ENCODE data around the gene TMEM185A.
"Not testable (repeated sequence)": the region's sequence is repeated elsewhere in the genome, so short reads cannot be mapped to it uniquely, and the experiment has no call there.

Gene TMEM185A

DNA sequence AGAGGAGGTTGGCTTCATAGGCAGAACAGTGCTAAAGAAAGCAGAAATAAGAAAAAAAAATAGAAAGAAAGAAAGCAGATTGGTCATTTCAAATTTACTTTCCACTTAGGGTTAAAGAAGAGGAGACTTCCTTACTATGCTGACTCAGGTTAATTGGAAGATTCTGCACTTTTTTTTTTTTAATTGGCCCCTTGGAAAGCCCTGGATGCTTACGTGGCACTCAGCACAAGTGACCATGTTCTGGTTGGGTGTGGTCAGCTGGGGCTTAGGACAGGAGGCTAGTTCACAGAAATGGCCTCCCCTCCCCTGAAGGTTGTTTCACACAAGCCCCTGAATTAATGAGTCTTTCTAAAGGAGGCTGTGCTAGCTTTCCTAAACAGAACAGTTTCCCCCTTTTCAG lies 58.8 kb downstream of the TMEM185A start:
- no peak overlapping the region for H3K4me2 ChIP-seq (ENCODE audit: low read length)
- H3K36me3 ChIP-seq (ENCODE audit: insufficient read depth, low read length): no peaks in the 10 kb centered on the region
- H3K4me1 ChIP-seq (ENCODE audit: control insufficient read depth, insufficient read depth, low read length): no peaks in the 10 kb centered on the region
- H3K9ac ChIP-seq (ENCODE audit: low read depth, low read length): no peak overlapping the region
- H3K9me3 ChIP-seq (replicated peaks; ENCODE audit: low read length): no peaks in the 10 kb centered on the region
- H3K27me3 ChIP-seq (ENCODE audit: control insufficient read depth, insufficient read depth, low read length): peaks cover 4% of the 10 kb centered on the region
- H3K4me3 ChIP-seq (ENCODE audit: low read length): no peak overlapping the region

DNA sequence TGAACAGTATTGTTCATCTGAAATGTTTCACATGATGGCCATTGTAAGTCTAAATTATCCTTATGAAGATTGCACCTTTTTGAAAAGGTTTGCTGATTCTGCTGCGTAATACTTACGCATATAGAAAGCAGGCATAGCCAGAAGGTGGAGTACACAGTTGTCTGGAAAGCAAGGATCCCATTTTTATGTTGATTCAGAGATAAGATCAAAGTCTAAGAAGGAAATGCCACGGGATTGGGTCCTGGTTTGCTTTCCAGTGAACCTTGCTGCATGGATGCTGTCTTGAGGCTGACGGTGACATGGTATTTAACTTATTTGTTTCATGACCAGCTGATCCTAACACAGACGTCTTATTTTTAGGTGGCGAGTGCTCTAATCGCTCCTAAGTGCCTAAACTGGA lies 59.8 kb downstream of the TMEM185A start:
- no peaks in the 10 kb centered on the region for H3K9me3 ChIP-seq (replicated peaks; ENCODE audit: low read length)
- H3K4me1 ChIP-seq (ENCODE audit: control insufficient read depth, insufficient read depth, low read length): no peaks in the 10 kb centered on the region
- H3K9ac ChIP-seq (ENCODE audit: low read depth, low read length): no peak overlapping the region
- H3K36me3 ChIP-seq (ENCODE audit: insufficient read depth, low read length): no peaks in the 10 kb centered on the region
- H3K27me3 ChIP-seq (ENCODE audit: control insufficient read depth, insufficient read depth, low read length): peaks cover 4% of the 10 kb centered on the region
- no peak overlapping the region for H3K4me2 ChIP-seq (ENCODE audit: low read length)
- no peak overlapping the region for H3K4me3 ChIP-seq (ENCODE audit: low read length)

DNA sequence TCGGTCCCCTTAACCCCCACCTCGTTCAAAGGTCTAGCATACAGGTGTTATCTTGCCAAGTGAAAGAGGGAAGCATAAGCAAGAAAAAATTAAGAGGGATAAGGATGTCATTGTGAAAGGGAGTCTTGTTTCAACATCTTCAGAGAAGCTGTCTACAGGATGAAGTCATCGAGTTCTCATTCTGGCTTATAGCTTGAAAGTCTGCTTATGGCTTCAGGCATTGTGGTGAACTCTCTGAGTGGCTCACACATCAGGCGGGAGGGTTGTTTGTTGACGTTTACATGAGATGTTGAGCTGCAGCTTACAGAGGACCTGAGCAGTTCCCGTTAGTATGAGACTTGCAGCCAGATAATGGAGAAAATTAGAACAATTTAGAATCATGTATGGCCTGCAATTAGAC lies 60.9 kb downstream of the TMEM185A start:
- Histone ChIP-seq H3K9ac (ENCODE audit: low read depth, low read length) (no peak overlapping the region), H3K4me1 (ENCODE audit: control insufficient read depth, insufficient read depth, low read length) (no peaks in the 10 kb centered on the region)

DNA sequence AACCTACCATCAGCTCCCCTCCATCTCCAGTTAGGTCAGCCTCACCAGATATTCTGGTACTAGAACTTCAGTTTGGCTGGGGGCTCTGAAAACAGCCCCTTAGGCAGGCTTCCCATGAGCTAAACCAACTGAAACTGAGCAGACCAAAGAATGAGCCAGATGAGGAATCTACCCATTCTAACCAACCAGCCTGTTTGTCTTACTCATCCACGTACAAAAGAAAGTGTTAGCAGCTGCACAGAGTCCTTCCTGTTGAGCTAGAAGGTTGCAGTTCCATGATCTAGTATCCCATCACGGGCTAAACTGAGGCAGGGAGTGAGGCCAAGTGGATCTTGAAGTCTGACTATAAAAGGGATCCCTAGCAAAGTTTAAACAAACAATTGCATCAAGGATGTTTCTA lies 61.8 kb downstream of the TMEM185A start:
- H3K4me1 ChIP-seq (ENCODE audit: control insufficient read depth, insufficient read depth, low read length): no peaks in the 10 kb centered on the region
- peaks cover 4% of the 10 kb centered on the region for H3K27me3 ChIP-seq (ENCODE audit: control insufficient read depth, insufficient read depth, low read length)
- H3K4me2 ChIP-seq (ENCODE audit: low read length): no peak overlapping the region

More for the DNA sequence above, 60.9 kb downstream of the TMEM185A start:
- H3K9me3 ChIP-seq (replicated peaks; ENCODE audit: low read length): no peaks in the 10 kb centered on the region
- H3K4me3 ChIP-seq (ENCODE audit: low read length): no peak overlapping the region
- no peaks in the 10 kb centered on the region for H3K36me3 ChIP-seq (ENCODE audit: insufficient read depth, low read length)
- peaks cover 4% of the 10 kb centered on the region for H3K27me3 ChIP-seq (ENCODE audit: control insufficient read depth, insufficient read depth, low read length)
- no peak overlapping the region for H3K4me2 ChIP-seq (ENCODE audit: low read length)

DNA sequence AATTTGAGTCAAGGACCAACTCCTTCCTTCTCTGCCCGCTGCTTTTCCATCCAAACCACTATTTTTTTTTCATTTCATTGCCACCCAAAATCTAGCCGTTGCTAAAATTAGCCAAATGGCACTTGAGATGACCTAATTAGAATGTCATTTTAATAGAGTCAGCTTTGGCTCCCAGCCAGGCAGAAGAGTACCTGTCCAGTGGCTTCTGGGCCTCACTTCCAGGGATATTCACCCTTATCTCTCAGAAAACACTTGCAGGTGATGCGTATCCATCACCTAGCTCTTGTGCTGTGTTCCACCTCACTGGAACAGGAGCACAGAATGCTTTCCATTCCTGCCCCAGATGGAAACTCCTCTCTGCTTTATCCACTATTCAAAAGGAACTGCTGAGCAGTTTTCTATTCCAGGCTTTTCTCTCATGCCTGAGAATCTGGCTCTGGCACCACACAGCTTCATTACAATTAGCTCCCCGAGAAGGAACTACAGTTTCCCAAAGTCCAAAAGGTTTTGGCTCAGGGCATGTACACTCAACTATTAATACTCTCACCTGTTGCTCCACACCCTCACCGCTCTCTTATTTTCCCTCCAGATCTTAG lies 62.8 kb downstream of the TMEM185A start:
- peaks cover 4% of the 10 kb centered on the region for H3K27me3 ChIP-seq (ENCODE audit: control insufficient read depth, insufficient read depth, low read length)
- H3K4me2 ChIP-seq (ENCODE audit: low read length): no peak overlapping the region
- no peak overlapping the region for H3K4me3 ChIP-seq (ENCODE audit: low read length)
- H3K36me3 ChIP-seq (ENCODE audit: insufficient read depth, low read length): no peaks in the 10 kb centered on the region
- H3K9me3 ChIP-seq (replicated peaks; ENCODE audit: low read length): no peaks in the 10 kb centered on the region
- H3K4me1 ChIP-seq (ENCODE audit: control insufficient read depth, insufficient read depth, low read length): no peaks in the 10 kb centered on the region
- no peak overlapping the region for H3K9ac ChIP-seq (ENCODE audit: low read depth, low read length)

More for the DNA sequence above, 61.8 kb downstream of the TMEM185A start:
- Histone ChIP-seq H3K36me3 (ENCODE audit: insufficient read depth, low read length) (no peaks in the 10 kb centered on the region), H3K4me3 (ENCODE audit: low read length) (no peak overlapping the region), H3K9me3 (replicated peaks; ENCODE audit: low read length) (no peaks in the 10 kb centered on the region), H3K9ac (ENCODE audit: low read depth, low read length) (no peak overlapping the region)

DNA sequence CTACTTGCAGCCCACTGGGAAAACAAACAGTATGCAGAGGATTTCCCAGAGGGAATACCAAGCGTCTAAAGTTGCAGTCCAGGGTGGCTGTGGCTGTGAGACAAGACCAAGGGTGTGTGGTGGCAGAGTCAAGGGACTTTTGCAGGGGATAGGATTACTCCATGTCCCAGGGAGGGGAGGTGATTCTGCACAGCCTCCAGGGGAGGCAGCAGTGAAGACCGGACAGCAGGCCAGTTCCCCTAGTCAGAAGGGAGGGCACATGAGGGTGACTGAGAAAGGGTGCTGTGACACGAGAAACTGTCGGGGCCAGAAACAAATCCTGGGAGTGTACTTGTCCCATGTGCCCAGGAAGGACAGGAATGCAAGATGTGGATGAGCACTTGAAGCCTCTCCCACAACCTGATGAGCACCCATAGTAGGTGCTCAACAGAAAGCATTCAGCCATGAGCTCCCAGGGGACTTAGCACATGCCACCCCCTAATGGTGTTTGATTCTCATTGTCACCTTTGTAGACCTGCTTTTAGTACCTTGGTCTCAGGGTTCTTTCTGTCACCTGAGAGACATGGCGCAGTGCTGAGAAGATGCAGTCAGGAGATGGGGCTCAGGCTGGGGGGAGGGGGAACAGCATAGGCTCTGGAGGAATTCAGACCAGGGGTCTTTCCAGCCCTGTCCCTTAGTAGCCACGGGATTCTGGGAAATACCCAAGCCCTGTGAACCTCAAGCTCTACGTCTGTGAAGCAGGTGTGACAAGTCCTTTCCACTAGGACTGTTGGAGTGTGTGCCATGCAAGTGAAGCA lies 63.8 kb downstream of the TMEM185A start:
- H3K4me1 ChIP-seq (ENCODE audit: control insufficient read depth, insufficient read depth, low read length): no peaks in the 10 kb centered on the region
- no peak overlapping the region for H3K4me3 ChIP-seq (ENCODE audit: low read length)
- no peaks in the 10 kb centered on the region for H3K9me3 ChIP-seq (replicated peaks; ENCODE audit: low read length)
- H3K4me2 ChIP-seq (ENCODE audit: low read length): no peak overlapping the region
- no peak overlapping the region for H3K9ac ChIP-seq (ENCODE audit: low read depth, low read length)
- peaks cover 4% of the 10 kb centered on the region for H3K27me3 ChIP-seq (ENCODE audit: control insufficient read depth, insufficient read depth, low read length)
- H3K36me3 ChIP-seq (ENCODE audit: insufficient read depth, low read length): no peaks in the 10 kb centered on the region

DNA sequence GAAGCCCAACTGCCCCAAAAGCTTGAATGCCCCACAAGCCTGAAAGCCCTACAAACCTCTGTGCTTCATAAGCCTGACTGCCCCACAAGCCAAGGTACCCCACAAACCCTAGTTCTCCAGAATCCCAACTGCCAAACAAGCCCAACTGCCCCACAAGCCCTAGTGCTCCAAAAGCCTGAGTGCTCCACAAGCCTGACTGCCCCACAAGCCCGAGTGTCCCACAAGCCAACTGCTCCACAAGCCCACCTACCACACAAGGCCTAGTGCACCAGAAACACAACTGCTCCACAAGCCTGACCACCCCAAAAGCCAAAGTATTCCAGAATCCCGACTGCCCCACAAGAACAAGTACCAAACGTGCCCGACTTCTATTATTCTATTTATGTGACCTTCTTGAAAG lies 68.2 kb downstream of the TMEM185A start:
- H3K4me3 ChIP-seq (ENCODE audit: low read length): no peak overlapping the region
- no peaks in the 10 kb centered on the region for H3K9me3 ChIP-seq (replicated peaks; ENCODE audit: low read length)
- H3K4me1 ChIP-seq (ENCODE audit: control insufficient read depth, insufficient read depth, low read length): no peaks in the 10 kb centered on the region
- no peak overlapping the region for H3K9ac ChIP-seq (ENCODE audit: low read depth, low read length)
- no peak overlapping the region for H3K4me2 ChIP-seq (ENCODE audit: low read length)
- H3K36me3 ChIP-seq (ENCODE audit: insufficient read depth, low read length): no peaks in the 10 kb centered on the region
- H3K27me3 ChIP-seq (ENCODE audit: control insufficient read depth, insufficient read depth, low read length): no peaks in the 10 kb centered on the region

DNA sequence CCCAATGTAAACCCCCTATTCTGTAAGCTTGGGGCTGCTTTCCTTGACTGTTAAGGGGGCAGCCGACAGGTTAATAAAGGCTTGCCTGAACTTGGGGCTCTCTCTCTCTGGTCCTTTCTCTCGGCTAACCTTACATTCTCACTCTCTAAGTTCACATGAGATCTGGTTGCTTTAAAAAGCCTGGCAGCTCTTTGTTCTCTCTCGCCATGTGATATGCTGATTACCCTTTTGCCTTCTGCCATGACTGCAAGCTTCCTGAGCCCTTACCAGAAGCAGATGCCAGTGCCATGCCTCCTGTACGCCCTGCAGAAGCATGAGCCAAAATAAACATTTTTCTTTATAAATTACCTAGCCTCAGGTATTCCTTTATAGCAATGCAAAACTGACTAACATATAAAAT lies 76.3 kb downstream of the TMEM185A start:
- H3K36me3 ChIP-seq (ENCODE audit: insufficient read depth, low read length); H3K27me3 ChIP-seq (ENCODE audit: control insufficient read depth, insufficient read depth, low read length); H3K9ac ChIP-seq (ENCODE audit: low read depth, low read length); H3K9me3 ChIP-seq (replicated peaks; ENCODE audit: low read length); H3K4me1 ChIP-seq (ENCODE audit: control insufficient read depth, insufficient read depth, low read length); H3K4me3 ChIP-seq (ENCODE audit: low read length); H3K4me2 ChIP-seq (ENCODE audit: low read length): not testable (repeated sequence)

DNA sequence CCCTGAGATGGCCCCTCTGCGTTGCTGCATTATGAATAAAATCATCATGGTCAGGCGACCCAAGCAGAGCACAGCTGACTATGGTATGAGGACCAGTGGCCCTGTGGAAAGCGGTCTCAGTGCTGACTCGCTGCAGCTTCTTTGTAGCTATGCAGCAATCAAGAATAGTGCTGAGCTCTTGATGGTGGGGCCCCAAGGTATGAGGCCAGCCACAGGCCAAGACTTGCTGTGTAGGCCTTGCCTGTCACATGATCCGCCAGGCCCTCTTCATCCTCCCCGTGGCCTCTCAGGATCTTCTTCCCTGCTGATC lies 79.7 kb downstream of the TMEM185A start:
- H3K27me3 ChIP-seq (ENCODE audit: control insufficient read depth, insufficient read depth, low read length): not testable (repeated sequence)

DNA sequence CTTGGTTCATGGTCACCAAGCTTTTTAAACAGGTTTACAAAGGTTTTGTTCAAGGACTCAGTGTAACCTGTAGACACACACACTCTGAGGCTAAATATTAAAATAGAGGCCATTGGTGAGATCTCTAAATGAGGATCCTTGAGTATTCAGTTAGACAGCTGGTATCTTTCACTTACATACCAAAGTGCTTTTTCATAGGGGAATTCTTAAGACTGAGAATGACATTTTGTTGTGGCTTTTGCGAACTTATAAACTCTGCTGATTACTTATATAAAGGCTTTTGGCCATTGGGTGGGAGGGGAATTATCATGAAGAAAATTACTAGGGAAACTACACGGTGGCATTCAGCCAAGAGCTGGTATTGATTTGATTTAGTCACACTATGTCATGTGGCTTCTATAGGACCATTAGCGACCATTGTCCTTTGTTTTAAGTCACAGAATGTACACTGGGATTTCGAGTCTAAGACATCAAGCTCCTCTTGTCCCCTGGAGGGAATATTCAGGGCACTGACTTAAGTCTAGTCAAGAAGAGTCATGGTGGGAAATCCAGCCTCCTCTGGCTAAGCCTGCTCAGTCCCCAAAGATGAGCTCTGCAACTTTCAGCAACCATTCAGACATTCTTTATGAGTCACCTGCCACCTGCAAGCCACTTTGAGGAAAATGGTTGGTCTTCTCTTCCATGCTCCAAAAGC lies 80.2 kb downstream of the TMEM185A start:
- not testable (repeated sequence) for H3K9me3 ChIP-seq (replicated peaks; ENCODE audit: low read length); H3K4me2 ChIP-seq (ENCODE audit: low read length); H3K27me3 ChIP-seq (ENCODE audit: control insufficient read depth, insufficient read depth, low read length); H3K4me1 ChIP-seq (ENCODE audit: control insufficient read depth, insufficient read depth, low read length); H3K36me3 ChIP-seq (ENCODE audit: insufficient read depth, low read length); H3K4me3 ChIP-seq (ENCODE audit: low read length); H3K9ac ChIP-seq (ENCODE audit: low read depth, low read length)

More for the DNA sequence above, 79.7 kb downstream of the TMEM185A start:
- not testable (repeated sequence) for H3K36me3 ChIP-seq (ENCODE audit: insufficient read depth, low read length); H3K4me1 ChIP-seq (ENCODE audit: control insufficient read depth, insufficient read depth, low read length); H3K9ac ChIP-seq (ENCODE audit: low read depth, low read length); H3K4me2 ChIP-seq (ENCODE audit: low read length); H3K9me3 ChIP-seq (replicated peaks; ENCODE audit: low read length); H3K4me3 ChIP-seq (ENCODE audit: low read length)

DNA sequence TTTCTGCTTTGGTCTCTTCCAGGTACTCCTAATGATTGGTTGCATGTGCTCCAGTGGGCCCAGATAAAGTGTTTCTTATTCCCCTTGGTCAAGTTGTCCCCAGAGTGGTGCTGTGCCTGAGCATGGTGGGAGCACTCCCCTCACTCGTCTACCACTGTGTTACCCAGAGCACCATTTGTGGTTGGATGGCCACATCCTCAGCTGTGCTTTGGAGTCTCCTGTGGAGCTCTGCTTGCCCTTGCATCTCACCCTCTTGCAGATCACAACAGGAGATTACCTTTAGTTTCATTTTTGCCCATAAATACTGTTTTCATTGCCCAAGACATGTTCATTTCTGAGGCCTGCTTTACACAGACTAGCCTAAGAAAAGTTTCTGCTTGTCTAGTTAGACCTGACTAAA lies 81.1 kb downstream of the TMEM185A start:
- H3K4me1 ChIP-seq (ENCODE audit: control insufficient read depth, insufficient read depth, low read length); H3K4me2 ChIP-seq (ENCODE audit: low read length); H3K36me3 ChIP-seq (ENCODE audit: insufficient read depth, low read length); H3K4me3 ChIP-seq (ENCODE audit: low read length); H3K9ac ChIP-seq (ENCODE audit: low read depth, low read length); H3K27me3 ChIP-seq (ENCODE audit: control insufficient read depth, insufficient read depth, low read length); H3K9me3 ChIP-seq (replicated peaks; ENCODE audit: low read length): not testable (repeated sequence)

DNA sequence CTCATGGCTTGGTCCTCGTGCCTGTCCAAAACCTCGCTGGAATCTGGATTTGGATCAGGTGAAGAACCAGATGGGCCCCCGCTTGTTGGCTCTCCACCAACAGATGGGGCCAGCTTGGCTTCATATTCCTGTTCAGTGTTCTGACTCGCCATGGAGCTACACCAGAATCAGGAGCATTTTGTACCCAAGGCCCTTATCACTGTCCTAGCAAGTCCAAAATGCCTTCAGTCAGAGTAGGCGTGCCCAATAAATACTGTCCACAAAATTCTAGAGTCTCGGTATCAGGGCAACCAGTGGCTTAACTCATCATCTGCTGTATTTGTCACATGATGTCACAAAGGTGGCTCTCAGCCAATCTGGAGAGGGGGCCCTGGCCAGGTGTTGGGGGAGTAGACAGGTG lies 81.9 kb downstream of the TMEM185A start, which contains the start of gene HSFX3:
TSS of gene HSFX3 (minus strand) at position 224 of the 400 bp plus-strand sequence. CDS start at position 152, 72 bp downstream.
- not testable (repeated sequence) for H3K9me3 ChIP-seq (replicated peaks; ENCODE audit: low read length); H3K4me3 ChIP-seq (ENCODE audit: low read length); H3K4me2 ChIP-seq (ENCODE audit: low read length); H3K27me3 ChIP-seq (ENCODE audit: control insufficient read depth, insufficient read depth, low read length); H3K4me1 ChIP-seq (ENCODE audit: control insufficient read depth, insufficient read depth, low read length); H3K36me3 ChIP-seq (ENCODE audit: insufficient read depth, low read length); H3K9ac ChIP-seq (ENCODE audit: low read depth, low read length)

Measured in skeletal muscle satellite cell (primary cell).